Activated T-cell treated with anti-CD3 and anti-CD28 coated beads, Interleukin-2, amount 50 U/mL, for 24 hours (primary cell): Measurements from ENCODE around the gene FAM98B.

Source experiments
- DNase-seq: peaks from one replicate; pipeline ENCODE4 v3.0.0-alpha.2; 2020
- H3K27ac Mint-ChIP-seq: 2 replicates; pipeline ENCODE4 v1.8.0; 2020; ENCODE audit warnings: mild to moderate bottlenecking, mixed read lengths
- H3K27me3 Mint-ChIP-seq: 2 replicates; pipeline ENCODE4 v1.8.0; 2020; ENCODE audit warnings: mixed read lengths
- H3K36me3 Mint-ChIP-seq: 2 replicates; pipeline ENCODE4 v1.8.0; 2020; ENCODE audit warnings: low read depth, mixed read lengths
- H3K4me1 Mint-ChIP-seq: 2 replicates; pipeline ENCODE4 v1.8.0; 2020; ENCODE audit warnings: low read depth, mixed read lengths
- H3K4me3 Mint-ChIP-seq: 2 replicates; pipeline ENCODE4 v1.8.0; 2020; ENCODE audit warnings: mild to moderate bottlenecking, moderate library complexity, mixed read lengths
- H3K9me3 Mint-ChIP-seq: 2 replicates; pipeline ENCODE4 v1.8.0; 2020; ENCODE audit warnings: mixed read lengths

FAM98B gene

DNA sequence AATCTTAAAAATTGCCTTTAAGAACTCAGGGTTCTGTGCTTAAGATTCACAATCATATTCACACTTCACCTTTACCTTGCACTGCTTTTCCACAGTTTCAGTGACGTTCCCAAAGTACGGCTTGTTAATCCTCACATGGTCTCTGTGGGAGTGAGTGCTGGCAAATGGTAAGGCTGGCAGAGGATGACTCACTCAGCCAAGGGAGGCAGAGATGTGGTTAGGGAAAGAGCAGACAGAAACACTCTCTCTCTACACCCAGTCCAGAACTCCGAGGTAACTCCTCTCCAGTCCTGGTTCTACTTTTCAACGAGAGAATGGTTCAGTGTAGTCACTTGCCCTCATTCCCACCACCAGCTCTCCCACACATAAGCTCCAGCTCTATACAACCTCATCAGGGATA is 77.6 kb downstream of the FAM98B start:
- Mint-ChIP-seq H3K4me3 (no peak overlapping the region), H3K4me1 (peaks cover 96% of the 10 kb centered on the region), H3K27ac (peak overlapping the region; percentile 89), H3K36me3 (peaks cover 96% of the 10 kb centered on the region), H3K9me3 (peaks cover 7% of the 10 kb centered on the region), H3K27me3 (no peaks in the 10 kb centered on the region)
- no peak for DNase-seq

DNA sequence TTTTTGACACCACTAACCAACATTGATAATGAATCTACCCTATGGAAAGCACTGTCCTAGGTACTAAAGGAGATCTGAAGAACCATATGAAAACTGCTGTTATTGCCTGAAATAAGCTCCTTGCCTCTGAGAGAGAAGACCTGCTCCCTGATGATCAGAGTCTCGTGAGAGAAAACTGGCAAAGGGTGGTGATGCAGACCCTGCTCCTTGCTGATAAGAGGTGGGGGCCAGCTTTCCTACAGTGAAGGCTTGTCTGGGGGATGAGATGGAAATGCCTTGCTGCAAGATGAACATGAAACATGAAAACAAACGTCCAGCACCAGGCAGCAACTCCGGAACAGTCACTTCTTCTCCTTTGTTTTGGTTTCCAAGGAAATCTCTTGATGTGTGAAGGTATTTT is 78.8 kb downstream of the FAM98B start:
- H3K4me1 Mint-ChIP-seq = peaks cover 97% of the 10 kb centered on the region
- no peak overlapping the region for H3K4me3 Mint-ChIP-seq
- peaks cover 95% of the 10 kb centered on the region for H3K36me3 Mint-ChIP-seq

DNA sequence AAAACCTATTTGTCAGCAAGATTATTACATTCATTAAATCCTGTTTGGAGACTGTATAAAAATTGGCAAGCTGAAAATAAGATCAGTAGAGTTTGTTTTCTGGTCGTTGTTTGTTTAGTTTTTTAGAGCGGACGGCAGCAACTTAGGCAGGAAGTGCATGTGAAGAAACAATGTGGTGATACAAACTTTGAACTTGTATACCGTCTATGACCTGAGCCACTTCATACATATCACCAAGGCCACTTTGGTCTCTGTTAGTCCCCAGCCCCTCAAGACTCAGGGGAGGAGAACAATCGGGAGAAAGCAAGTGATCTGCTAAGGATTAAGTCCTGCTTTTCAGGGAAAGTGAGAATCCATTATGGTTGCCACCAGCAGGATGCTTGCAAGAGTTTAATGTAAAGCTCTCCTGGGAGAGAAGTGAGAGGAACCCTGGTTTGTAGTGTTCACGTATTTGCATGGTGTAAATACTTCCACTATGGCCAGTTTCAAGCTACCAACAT is 79.5 kb downstream of the FAM98B start:
- Mint-ChIP-seq H3K27ac (peak overlapping the region; percentile 68), H3K36me3 (peaks cover 96% of the 10 kb centered on the region), H3K27me3 (no peaks in the 10 kb centered on the region), H3K9me3 (peaks cover 7% of the 10 kb centered on the region), H3K4me1 (peaks cover 98% of the 10 kb centered on the region), H3K4me3 (no peak overlapping the region)
- no peak for DNase-seq

More for the DNA sequence above, 78.8 kb downstream of the FAM98B start:
- peak overlapping the region; percentile 68 for H3K27ac Mint-ChIP-seq
- no peak for DNase-seq
- no peaks in the 10 kb centered on the region for H3K27me3 Mint-ChIP-seq
- H3K9me3 Mint-ChIP-seq = peaks cover 7% of the 10 kb centered on the region

GRCh38 chr15:38533926-38534325 is 80.0 kb downstream of the FAM98B start:
- DNase-seq = no peak
- Mint-ChIP-seq H3K27ac (peak overlapping the region; percentile 68), H3K4me1 (peaks cover 99% of the 10 kb centered on the region), H3K4me3 (no peak overlapping the region), H3K9me3 (peaks cover 4% of the 10 kb centered on the region), H3K36me3 (peaks cover 97% of the 10 kb centered on the region), H3K27me3 (no peaks in the 10 kb centered on the region)

DNA sequence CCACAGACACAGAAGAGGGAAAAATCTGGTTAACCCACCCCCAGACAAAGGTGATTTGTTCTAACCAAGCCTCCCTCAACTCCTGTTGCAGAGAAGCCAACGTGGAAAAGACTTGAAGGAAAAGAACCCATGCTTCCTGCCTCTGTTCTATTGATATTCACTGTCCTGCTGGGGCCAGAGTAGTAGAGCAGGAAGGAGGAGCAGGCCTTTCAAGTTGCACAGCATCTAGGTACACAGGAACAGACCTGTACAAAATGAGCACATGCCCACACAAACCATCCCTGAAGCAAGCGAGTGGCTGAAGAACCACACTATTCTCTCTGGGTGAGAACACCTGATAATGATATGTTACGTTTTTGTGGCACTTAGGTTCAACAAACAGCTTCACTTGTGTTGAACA is 80.8 kb downstream of the FAM98B start:
- Mint-ChIP-seq H3K27me3 (no peaks in the 10 kb centered on the region), H3K4me3 (no peak overlapping the region), H3K27ac (peak overlapping the region; percentile 68), H3K9me3 (no peaks in the 10 kb centered on the region), H3K36me3 (peaks cover 94% of the 10 kb centered on the region), H3K4me1 (peaks cover 99% of the 10 kb centered on the region)
- no peak for DNase-seq

DNA sequence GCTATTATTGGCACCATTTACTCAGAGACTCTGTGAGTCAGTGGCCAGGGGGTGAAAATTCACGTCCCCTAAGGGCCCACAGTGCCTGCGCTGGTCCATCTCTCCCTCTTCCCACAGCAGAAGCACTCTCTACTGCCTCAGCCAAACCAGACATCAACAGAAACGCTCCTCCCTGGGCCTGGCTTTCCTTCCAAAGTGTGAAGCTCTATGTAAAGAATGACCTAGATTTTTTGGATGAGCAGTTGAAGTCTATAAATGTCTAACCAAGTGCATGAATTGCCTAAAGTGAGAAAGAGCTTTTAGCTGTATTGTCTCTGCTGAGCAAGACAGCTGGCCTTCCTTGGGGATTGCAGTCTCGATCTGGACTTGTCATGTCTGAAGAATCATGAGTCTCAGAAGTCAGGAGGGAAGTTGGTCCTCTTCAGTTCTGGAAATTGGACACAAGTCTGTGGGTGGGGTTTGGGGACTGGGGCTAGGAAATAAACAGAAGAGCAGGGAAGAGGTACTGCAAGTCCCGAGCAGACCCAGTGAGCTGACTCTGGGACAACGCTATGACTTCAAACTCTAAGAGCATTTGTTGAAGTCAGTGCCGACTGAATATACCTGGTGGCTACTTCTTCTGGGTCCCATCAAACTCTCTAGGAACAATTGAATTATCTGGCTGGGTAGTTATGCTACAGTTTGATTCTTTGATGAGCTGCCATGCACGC is 81.7 kb downstream of the FAM98B start:
- H3K4me1 Mint-ChIP-seq = peaks cover 97% of the 10 kb centered on the region
- peak overlapping the region; percentile 68 for H3K27ac Mint-ChIP-seq
- DNase-seq = no peak
- no peaks in the 10 kb centered on the region for H3K27me3 Mint-ChIP-seq
- H3K4me3 Mint-ChIP-seq = no peak overlapping the region
- H3K36me3 Mint-ChIP-seq = peaks cover 89% of the 10 kb centered on the region
- H3K9me3 Mint-ChIP-seq = no peaks in the 10 kb centered on the region

DNA sequence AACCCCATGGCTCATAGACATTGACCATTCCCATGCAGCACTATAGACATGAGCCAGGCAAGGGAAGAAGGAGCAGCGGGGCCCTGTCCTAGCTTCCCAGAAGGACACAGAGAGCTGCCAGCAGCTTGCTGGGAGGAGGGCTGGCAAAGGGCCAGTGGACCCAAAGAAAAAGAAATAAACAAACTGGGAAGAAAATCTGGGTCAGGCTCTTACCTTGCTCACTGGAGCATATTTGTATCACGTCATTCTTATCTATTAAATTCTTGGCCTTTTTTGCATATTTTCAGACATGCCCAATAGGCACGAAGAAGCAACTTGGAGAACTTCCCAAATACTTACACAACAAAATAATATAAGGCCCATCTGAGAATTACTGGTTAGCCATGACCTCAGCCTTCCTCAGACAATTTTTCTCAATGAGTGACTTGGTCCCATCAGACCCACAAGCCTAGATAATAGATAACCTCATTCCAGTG is 82.3 kb downstream of the FAM98B start:
- Mint-ChIP-seq H3K27me3 (no peaks in the 10 kb centered on the region), H3K9me3 (no peaks in the 10 kb centered on the region), H3K36me3 (peaks cover 89% of the 10 kb centered on the region), H3K27ac (peak overlapping the region; percentile 68), H3K4me3 (no peak overlapping the region), H3K4me1 (peaks cover 97% of the 10 kb centered on the region)
- DNase-seq = no peak
